Activated CD8-positive, alpha-beta T cell treated with anti-CD3 and anti-CD28 coated beads for 36 hours (primary cell): ENCODE data around the gene INSIG1. TPM values are rescaled to one million over a fixed set of nuclear protein-coding genes. Genes with fewer than 3 reads are reported as not detected.

Experiments
- ATAC-seq: fragments of 200-7000 bp; cut with Tn5 transposase; one replicate; pipeline ENCODE4 v1.10.0; 2021; ENCODE audit warnings: mild to moderate bottlenecking, moderate library complexity
- CTCF ChIA-PET: fragments of 350-600 bp; sonication (Branson Sonifier 250); formaldehyde crosslinking; loops from one replicate; lab custom pipeline; 2021; ENCODE audit warnings: antibody characterized with exemption; lab: Charles Lee
- POLR2A ChIA-PET: fragments of 350-600 bp; sonication (Branson Sonifier 250); formaldehyde crosslinking; loops from one replicate; lab custom pipeline; 2021; ENCODE audit warnings: antibody characterized with exemption; lab: Charles Lee
- DNase-seq: peaks from one replicate; pipeline ENCODE4 v3.0.0-alpha.2; 2020
- H3K27ac Mint-ChIP-seq: one replicate; pipeline ENCODE4 v1.8.0; 2021; ENCODE audit warnings: mild to moderate bottlenecking, mixed read lengths
- H3K27me3 Mint-ChIP-seq: one replicate; pipeline ENCODE4 v1.8.0; 2021; ENCODE audit warnings: mixed read lengths
- H3K36me3 Mint-ChIP-seq: one replicate; pipeline ENCODE4 v1.8.0; 2021; ENCODE audit warnings: low read depth, mixed read lengths
- H3K4me1 Mint-ChIP-seq: one replicate; pipeline ENCODE4 v1.8.0; 2021; ENCODE audit warnings: low read depth, mixed read lengths
- H3K4me3 Mint-ChIP-seq: one replicate; pipeline ENCODE4 v1.8.0; 2021; ENCODE audit warnings: mild to moderate bottlenecking, moderate library complexity, mixed read lengths
- H3K9me3 Mint-ChIP-seq: one replicate; pipeline ENCODE4 v1.8.0; 2021; ENCODE audit warnings: mixed read lengths
- intact Hi-C: fragments of 100-400 bp; cut with micrococcal nuclease; formaldehyde crosslinking; loops from one replicate; pipeline ENCODE4 v1.10.0; 2022
- total RNA-seq, 2 experiments: library from RNA; stranded (reverse); gene quantifications; one replicate each; pipeline ENCODE4 v1.2.3, GENCODE V29; 2021
- TF ChIP-seq, protein P1 (sequence below): fragments of 200-600 bp; IDR thresholded peaks from one replicate; pipeline ENCODE4 v1.8.0; 2022; ENCODE audit warnings: antibody characterized with exemption, mild to moderate bottlenecking

The INSIG1 gene
- total RNA-seq, 2 experiments from 2014 or later: 92.2 to 98.0 TPM

DNA sequence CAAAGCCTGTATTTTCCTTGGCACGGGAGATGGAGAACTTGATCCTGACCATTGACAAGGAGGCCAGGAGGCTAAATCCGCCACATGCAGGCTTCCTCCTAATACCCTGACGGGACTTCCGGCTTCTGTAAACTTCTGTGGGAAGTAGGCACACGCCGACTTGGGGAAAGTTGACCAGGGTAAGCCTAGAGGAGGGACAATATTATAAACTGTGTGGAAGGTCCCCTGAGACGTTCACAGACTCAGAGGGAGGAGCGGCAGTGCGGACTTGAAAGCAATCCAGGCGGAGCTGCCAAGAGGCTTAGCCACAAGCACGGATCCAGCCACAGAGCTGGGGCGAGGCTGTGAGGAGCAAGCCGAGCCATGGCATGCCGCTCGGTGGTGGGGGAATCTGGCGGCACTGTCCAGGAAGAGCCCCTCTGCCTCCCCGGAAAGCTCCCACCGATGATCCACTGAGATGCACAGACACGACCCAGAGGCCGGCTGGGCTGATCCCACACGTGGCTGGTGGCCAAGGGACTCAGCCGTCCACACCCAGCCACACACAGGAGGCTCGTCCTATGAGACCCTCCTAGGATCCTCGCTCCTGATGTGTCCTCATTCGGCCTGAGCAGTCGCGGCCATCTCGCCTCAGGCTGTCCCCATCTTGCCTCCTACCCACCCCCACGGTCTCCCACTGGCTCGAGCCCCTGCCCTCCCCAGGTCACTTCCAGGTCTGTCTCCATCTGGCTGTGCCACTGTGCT lies 40.0 kb upstream of the INSIG1 start:
- no peaks in the 10 kb centered on the region for H3K9me3 Mint-ChIP-seq
- DNase-seq (no peak), ATAC-seq (no peak)
- TF ChIP-seq, protein P1, sequence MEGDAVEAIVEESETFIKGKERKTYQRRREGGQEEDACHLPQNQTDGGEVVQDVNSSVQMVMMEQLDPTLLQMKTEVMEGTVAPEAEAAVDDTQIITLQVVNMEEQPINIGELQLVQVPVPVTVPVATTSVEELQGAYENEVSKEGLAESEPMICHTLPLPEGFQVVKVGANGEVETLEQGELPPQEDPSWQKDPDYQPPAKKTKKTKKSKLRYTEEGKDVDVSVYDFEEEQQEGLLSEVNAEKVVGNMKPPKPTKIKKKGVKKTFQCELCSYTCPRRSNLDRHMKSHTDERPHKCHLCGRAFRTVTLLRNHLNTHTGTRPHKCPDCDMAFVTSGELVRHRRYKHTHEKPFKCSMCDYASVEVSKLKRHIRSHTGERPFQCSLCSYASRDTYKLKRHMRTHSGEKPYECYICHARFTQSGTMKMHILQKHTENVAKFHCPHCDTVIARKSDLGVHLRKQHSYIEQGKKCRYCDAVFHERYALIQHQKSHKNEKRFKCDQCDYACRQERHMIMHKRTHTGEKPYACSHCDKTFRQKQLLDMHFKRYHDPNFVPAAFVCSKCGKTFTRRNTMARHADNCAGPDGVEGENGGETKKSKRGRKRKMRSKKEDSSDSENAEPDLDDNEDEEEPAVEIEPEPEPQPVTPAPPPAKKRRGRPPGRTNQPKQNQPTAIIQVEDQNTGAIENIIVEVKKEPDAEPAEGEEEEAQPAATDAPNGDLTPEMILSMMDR: no peak
- intact Hi-C loops: no loop called here
- H3K4me1 Mint-ChIP-seq: peaks cover 9% of the 10 kb centered on the region
- H3K27ac Mint-ChIP-seq: no peak overlapping the region
- ChIA-PET CTCF (no interaction called here), POLR2A (no interaction called here)
- no peaks in the 10 kb centered on the region for H3K36me3 Mint-ChIP-seq
- no peak overlapping the region for H3K4me3 Mint-ChIP-seq
- H3K27me3 Mint-ChIP-seq: peaks cover 5% of the 10 kb centered on the region

DNA sequence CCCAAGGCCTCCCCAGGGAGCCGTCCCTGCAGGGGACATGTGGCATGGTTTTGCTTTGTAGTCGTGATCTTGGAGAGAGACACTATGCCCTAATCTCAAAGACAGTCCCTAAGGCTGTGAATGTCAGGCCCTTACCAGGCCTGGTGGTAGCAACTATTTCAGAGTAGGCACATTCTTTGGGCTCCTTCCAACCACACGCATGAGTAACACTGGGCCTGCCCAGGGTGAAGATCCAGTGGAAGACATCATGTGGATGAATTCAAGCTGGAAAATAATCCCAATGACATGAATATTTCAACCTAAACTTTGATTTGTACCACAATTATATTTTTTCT lies 39.5 kb upstream of the INSIG1 start:
- H3K4me3 Mint-ChIP-seq: no peak overlapping the region
- peaks cover 9% of the 10 kb centered on the region for H3K4me1 Mint-ChIP-seq
- POLR2A ChIA-PET: no interaction called here
- no peak overlapping the region for H3K27ac Mint-ChIP-seq
- CTCF ChIA-PET: no interaction called here
- no peak for ATAC-seq
- H3K9me3 Mint-ChIP-seq: no peaks in the 10 kb centered on the region
- H3K27me3 Mint-ChIP-seq: peaks cover 5% of the 10 kb centered on the region
- intact Hi-C loops: no loop called here
- DNase-seq: no peak
- H3K36me3 Mint-ChIP-seq: no peaks in the 10 kb centered on the region
- TF ChIP-seq, protein P1: no peak

DNA sequence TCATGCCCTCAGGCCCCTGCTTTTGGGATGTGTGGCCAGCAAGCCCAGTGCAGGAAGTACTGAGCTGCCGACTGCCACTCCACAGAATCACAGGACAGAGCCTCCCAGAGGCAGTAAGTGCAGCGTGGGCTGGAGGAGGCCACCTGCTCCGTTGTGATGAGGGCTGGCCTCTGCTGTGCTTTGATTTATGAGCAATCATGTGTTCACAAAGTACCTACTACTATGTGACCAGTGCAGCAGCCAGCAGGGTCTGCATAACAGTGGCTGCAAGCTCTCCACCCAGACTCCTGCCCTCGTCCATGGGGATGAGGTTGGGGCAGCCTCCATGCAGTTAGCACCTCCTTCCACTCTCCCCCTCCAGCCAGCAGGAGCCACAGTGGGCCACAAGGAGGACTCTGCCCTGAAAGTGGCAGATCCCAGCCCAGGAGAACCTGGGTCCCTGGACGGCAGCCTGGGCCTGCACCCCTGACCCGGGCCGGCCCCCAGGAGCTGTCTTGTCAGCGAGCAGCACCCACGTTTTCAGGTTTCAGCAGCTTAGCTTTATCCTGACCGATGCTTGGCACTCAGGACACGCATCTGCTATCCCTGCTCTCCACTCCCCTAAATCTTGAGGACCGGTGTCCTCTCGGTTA lies 37.7 kb upstream of the INSIG1 start:
- peaks cover 9% of the 10 kb centered on the region for H3K4me1 Mint-ChIP-seq
- CTCF ChIA-PET: no interaction called here
- H3K9me3 Mint-ChIP-seq: no peaks in the 10 kb centered on the region
- TF ChIP-seq, protein P1: no peak
- H3K36me3 Mint-ChIP-seq: no peaks in the 10 kb centered on the region
- H3K27me3 Mint-ChIP-seq: no peaks in the 10 kb centered on the region
- DNase-seq: no peak
- intact Hi-C loops: no loop called here
- no peak overlapping the region for H3K4me3 Mint-ChIP-seq
- POLR2A ChIA-PET: no interaction called here
- no peak for ATAC-seq
- no peak overlapping the region for H3K27ac Mint-ChIP-seq

DNA sequence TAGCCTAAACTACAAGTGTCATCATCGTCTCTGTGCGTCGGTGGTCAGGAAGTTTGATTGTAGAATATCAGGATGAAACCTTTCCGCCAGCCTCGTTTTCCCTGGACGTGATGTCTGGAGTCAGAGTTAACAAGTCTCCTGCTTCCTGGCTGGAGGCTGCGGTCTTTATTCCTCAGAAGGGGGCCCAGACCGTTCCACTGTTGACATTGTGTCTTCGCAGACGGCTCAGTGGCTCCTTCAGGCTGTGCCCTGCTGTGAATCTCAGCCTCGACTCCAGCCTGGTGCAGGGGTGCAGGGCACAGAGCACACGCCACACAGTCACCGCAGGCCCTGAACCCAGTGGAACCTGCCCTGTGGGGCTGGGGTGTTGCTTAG lies 37.2 kb upstream of the INSIG1 start:
- Mint-ChIP-seq H3K27me3 (no peaks in the 10 kb centered on the region), H3K9me3 (no peaks in the 10 kb centered on the region), H3K4me3 (no peak overlapping the region), H3K36me3 (no peaks in the 10 kb centered on the region), H3K27ac (no peak overlapping the region), H3K4me1 (peaks cover 6% of the 10 kb centered on the region)
- intact Hi-C loops: no loop called here
- CTCF ChIA-PET: no interaction called here
- TF ChIP-seq, protein P1: no peak
- POLR2A ChIA-PET: no interaction called here
- no peak for DNase-seq
- no peak for ATAC-seq
